Endothelial cell of umbilical vein (primary cell): ENCODE data around the gene SLC25A26. TPM values are rescaled to one million over a fixed set of nuclear protein-coding genes. Genes with fewer than 3 reads are reported as not detected.

Source experiments
- BruUV-seq: library from RNA; stranded (reverse); fragments of 400-500 nt; replicated peaks from 2 replicates; lab custom pipeline; 2021; lab: Mats Ljungman, UMichigan
- CTCF ChIA-PET: fragments of 300-600, 350-600 bp; sonication (Branson Sonifier 250); formaldehyde crosslinking; loops from one replicate; lab custom pipeline; 2021; ENCODE audit warnings: antibody characterized with exemption, inconsistent platforms; lab: Charles Lee
- POLR2A ChIA-PET: fragments of 300-600, 350-600 bp; sonication (Branson Sonifier 250); formaldehyde crosslinking; loops from one replicate; lab custom pipeline; 2021; ENCODE audit warnings: antibody characterized with exemption, inconsistent platforms; lab: Charles Lee
- DNase-seq: peaks from one replicate; pipeline ENCODE4 v3.0.0-alpha.2; 2011; ENCODE audit warnings: low read depth, low spot score
- FAIRE-seq: peaks from 2 replicates; lab custom pipeline; 2011; peaks lifted over from hg19 to GRCh38; lab: Jason Lieb, UNC
- H2AFZ ChIP-seq: 2 replicates; pipeline ENCODE4 v1.6.0; 2012; ENCODE audit warnings: low read depth, low read length, control low read depth, inconsistent platforms
- H3K27ac ChIP-seq: 2 replicates; pipeline ENCODE4 v1.5.1; 2011; ENCODE audit warnings: low read depth, mild to moderate bottlenecking, control low read depth, low read length, moderate library complexity; ENCODE audit not compliant: insufficient read depth
- H3K27me3 ChIP-seq, 2 experiments: 2 replicates each; pipeline versions ENCODE4 v1.6.0 to v1.6.1; 2011; ENCODE audit warnings: low read length in 2 of 2, mixed read lengths in 1 of 2; ENCODE audit not compliant: control insufficient read depth in 2 of 2, insufficient read depth in 2 of 2
- H3K36me3 ChIP-seq, 2 experiments: 2 replicates in 1 of 2; 3 replicates in 1 of 2; pipeline ENCODE4 v1.5.1; 2011; ENCODE audit warnings: low read length in 2 of 2, mild to moderate bottlenecking in 1 of 2, moderate library complexity in 1 of 2; ENCODE audit not compliant: control insufficient read depth in 2 of 2, insufficient read depth in 2 of 2; ENCODE audit errors: extremely low read depth in 1 of 2
- H3K4me1 ChIP-seq: 3 replicates; pipeline ENCODE4 v1.5.1; 2011; ENCODE audit warnings: mild to moderate bottlenecking, low read length; ENCODE audit not compliant: control insufficient read depth, insufficient read depth; ENCODE audit errors: extremely low read depth
- H3K4me2 ChIP-seq: 2 replicates; pipeline ENCODE4 v1.6.1; 2011; ENCODE audit warnings: low read length, control low read depth, mixed read lengths; ENCODE audit not compliant: insufficient read depth
- H3K4me3 ChIP-seq, 3 experiments: fragments of 200-600 bp in 1 of 3; sonication (generic), shearing (Covaris generic) in 1 of 3; replicated peaks in 1 of 3; 2 replicates each; pipeline ENCODE4 v1.5.1; 2011 to 2016; ENCODE audit warnings: control low read depth in 3 of 3, low read length in 3 of 3, mild to moderate bottlenecking in 2 of 3, inconsistent platforms in 1 of 3, low read depth in 1 of 3, moderate library complexity in 1 of 3; ENCODE audit not compliant: insufficient read depth in 1 of 3
- H3K79me2 ChIP-seq: 2 replicates; pipeline ENCODE4 v1.6.0; 2012; ENCODE audit warnings: low read length, inconsistent platforms; ENCODE audit not compliant: control insufficient read depth, insufficient read depth
- H3K9ac ChIP-seq: replicated peaks from 2 replicates; pipeline ENCODE3; 2011; ENCODE audit warnings: low read length, control low read depth; ENCODE audit not compliant: insufficient read depth; ENCODE audit errors: extremely low read depth
- H3K9me1 ChIP-seq: replicated peaks from 3 replicates; pipeline ENCODE4 v1.6.0; 2011; ENCODE audit warnings: mild to moderate bottlenecking, low read length; ENCODE audit not compliant: control insufficient read depth, insufficient read depth; ENCODE audit errors: extremely low read depth
- H3K9me3 ChIP-seq: replicated peaks from 2 replicates; pipeline ENCODE4 v1.5.1; 2012; ENCODE audit warnings: low read length, inconsistent platforms; ENCODE audit not compliant: control insufficient read depth, insufficient read depth
- H4K20me1 ChIP-seq: replicated peaks from 2 replicates; pipeline ENCODE3; 2011; ENCODE audit warnings: mild to moderate bottlenecking, low read length; ENCODE audit not compliant: control insufficient read depth, insufficient read depth; ENCODE audit errors: extremely low read depth
- EZH2 ChIP-seq: IDR thresholded peaks from 2 replicates; pipeline ENCODE4 v1.6.1; 2012; ENCODE audit warnings: borderline replicate concordance, low read depth, mild to moderate bottlenecking, moderate library complexity, low read length, inconsistent platforms; ENCODE audit not compliant: severe bottlenecking
- FOS ChIP-seq: IDR thresholded peaks from 2 replicates; pipeline ENCODE4 v1.6.1; 2011; ENCODE audit warnings: mild to moderate bottlenecking, low read length, moderate library complexity, borderline replicate concordance; ENCODE audit not compliant: insufficient read depth
- GATA2 ChIP-seq: IDR thresholded peaks from 2 replicates; pipeline ENCODE4 v1.7.0; 2011; ENCODE audit warnings: low read depth, mild to moderate bottlenecking, moderate library complexity, mixed read lengths, low read length; ENCODE audit not compliant: insufficient read length, insufficient read depth
- JUN ChIP-seq: IDR thresholded peaks from 2 replicates; pipeline ENCODE4 v1.6.1; 2011; ENCODE audit warnings: borderline replicate concordance, low read depth; ENCODE audit not compliant: insufficient read length, insufficient read depth
- MAX ChIP-seq: IDR thresholded peaks from 2 replicates; pipeline ENCODE4 v1.6.1; 2011; ENCODE audit not compliant: insufficient read depth, insufficient read length
- MYC ChIP-seq: IDR thresholded peaks from one replicate; pipeline ENCODE4 v1.6.1; 2011; ENCODE audit warnings: mild to moderate bottlenecking, low read depth, low read length
- POLR2A ChIP-seq: IDR thresholded peaks from 2 replicates; pipeline ENCODE4 v1.6.1; 2012; ENCODE audit warnings: low read depth, mild to moderate bottlenecking, control low read depth, low read length
- POLR2AphosphoS5 ChIP-seq: IDR thresholded peaks from 2 replicates; pipeline ENCODE4 v1.6.1; 2012; ENCODE audit warnings: low read depth, mild to moderate bottlenecking, control low read depth, low read length, moderate library complexity; ENCODE audit not compliant: insufficient read depth
- dilution Hi-C: fragments of 300-500 bp; cut with MboI; formaldehyde crosslinking; loops from one replicate; pipeline ENCODE4 v1.15.0; 2019; ENCODE audit warnings: low sequenced_read_pairs; ENCODE audit not compliant: extremely low pct_ligation_motif_present
- intact Hi-C: fragments of 100-400 bp; cut with micrococcal nuclease; formaldehyde crosslinking; loops from one replicate; pipeline ENCODE4 v1.10.0; 2022
- polyA plus RNA-seq, 4 experiments: library from polyadenylated mRNA; depleted of rRNA in 3 of 4; stranded (reverse) in 3 of 4; unstranded in 1 of 4; fragments of >200 nt; gene quantifications; 2 replicates each; pipeline versions ENCODE4 v1.2.1 to v1.2.3, GENCODE V29; 2011 to 2012; ENCODE audit warnings: missing spikeins in 1 of 4
- total RNA-seq: library from RNA; stranded (reverse); gene quantifications from 2 replicates; pipeline ENCODE4 v1.2.3, GENCODE V29; 2021
- TF ChIP-seq, protein P1 (sequence below), 2 donors: IDR thresholded peaks; 1 replicate in 1 of 2; 2 replicates in 1 of 2; pipeline ENCODE4 v1.5.1; 2011; ENCODE audit warnings: low read length in 2 of 2, mild to moderate bottlenecking in 2 of 2, moderate library complexity in 2 of 2, control low read depth in 1 of 2, inconsistent platforms in 1 of 2, low read depth in 1 of 2; ENCODE audit not compliant: insufficient read depth in 1 of 2; ENCODE audit errors: extremely low read depth in 1 of 2

Gene SLC25A26
- total and polyA plus RNA-seq, 2 donors (not counting 3 experiments of a cell fraction or from before 2014, with no cell fraction given): 11.8 to 23.5 TPM

- H3K79me2 ChIP-seq: no peaks in the 10 kb centered on the region
- no peak overlapping the region for H2AFZ ChIP-seq
- no peak overlapping the region for H3K9ac ChIP-seq
- POLR2A ChIA-PET: no interaction called here
- CTCF ChIA-PET: interaction anchor here (0.9 to 2.0 kb wide), 4 partner anchors 32 to 109 kb away, joined by 3 to 5 read pairs (median 3); no protein-coding TSS in a partner anchor
- H3K4me3 ChIP-seq: no peak overlapping the region
- no peaks in the 10 kb centered on the region for H3K9me3 ChIP-seq
- no peaks in the 10 kb centered on the region for H3K4me1 ChIP-seq
- no peak for FAIRE-seq
- peaks cover 7 to 58% of the 10 kb centered on the region in 2 experiments for H3K36me3 ChIP-seq
- no peaks in the 10 kb centered on the region for H3K9me1 ChIP-seq
- no peak overlapping the region for H3K4me2 ChIP-seq
- intact Hi-C loops (no loop called here), dilution Hi-C loops (no loop called here)
- no TSS peak for BruUV-seq
- DNase-seq: no peak
- no peak overlapping the region for H3K27ac ChIP-seq
- TF ChIP-seq GATA2 (no peak), POLR2A (no peak), EZH2 (no peak), MAX (no peak), POLR2AphosphoS5 (no peak), JUN (no peak), FOS (no peak), MYC (no peak)
- TF ChIP-seq, protein P1, sequence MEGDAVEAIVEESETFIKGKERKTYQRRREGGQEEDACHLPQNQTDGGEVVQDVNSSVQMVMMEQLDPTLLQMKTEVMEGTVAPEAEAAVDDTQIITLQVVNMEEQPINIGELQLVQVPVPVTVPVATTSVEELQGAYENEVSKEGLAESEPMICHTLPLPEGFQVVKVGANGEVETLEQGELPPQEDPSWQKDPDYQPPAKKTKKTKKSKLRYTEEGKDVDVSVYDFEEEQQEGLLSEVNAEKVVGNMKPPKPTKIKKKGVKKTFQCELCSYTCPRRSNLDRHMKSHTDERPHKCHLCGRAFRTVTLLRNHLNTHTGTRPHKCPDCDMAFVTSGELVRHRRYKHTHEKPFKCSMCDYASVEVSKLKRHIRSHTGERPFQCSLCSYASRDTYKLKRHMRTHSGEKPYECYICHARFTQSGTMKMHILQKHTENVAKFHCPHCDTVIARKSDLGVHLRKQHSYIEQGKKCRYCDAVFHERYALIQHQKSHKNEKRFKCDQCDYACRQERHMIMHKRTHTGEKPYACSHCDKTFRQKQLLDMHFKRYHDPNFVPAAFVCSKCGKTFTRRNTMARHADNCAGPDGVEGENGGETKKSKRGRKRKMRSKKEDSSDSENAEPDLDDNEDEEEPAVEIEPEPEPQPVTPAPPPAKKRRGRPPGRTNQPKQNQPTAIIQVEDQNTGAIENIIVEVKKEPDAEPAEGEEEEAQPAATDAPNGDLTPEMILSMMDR (IDR thresholded peaks at IDR 0.05; ENCODE audit: extremely low read depth in 1 of 2, insufficient read depth in 1 of 2, low read depth in 1 of 2, low read length in 2 of 2): no peak
- no peaks in the 10 kb centered on the region for H3K27me3 ChIP-seq
- H4K20me1 ChIP-seq: no peaks in the 10 kb centered on the region
Observed at GRCh38 chr3:66410976-66411375, 190.2 kb downstream of the SLC25A26 start.
